HG03159 (cell line): ENCODE measurements around the gene SBF2.
"Not testable (repeated sequence)": the region's sequence is repeated elsewhere in the genome, so short reads cannot be mapped to it uniquely, and the experiment has no call there.

Experiments
- ATAC-seq: cut with Tn5 transposase; IDR thresholded peaks from one replicate; pipeline ENCODE4 v1.9.1; 2021; ENCODE audit warnings: mild to moderate bottlenecking, moderate library complexity; ENCODE audit not compliant: unreplicated experiment

Gene SBF2

DNA sequence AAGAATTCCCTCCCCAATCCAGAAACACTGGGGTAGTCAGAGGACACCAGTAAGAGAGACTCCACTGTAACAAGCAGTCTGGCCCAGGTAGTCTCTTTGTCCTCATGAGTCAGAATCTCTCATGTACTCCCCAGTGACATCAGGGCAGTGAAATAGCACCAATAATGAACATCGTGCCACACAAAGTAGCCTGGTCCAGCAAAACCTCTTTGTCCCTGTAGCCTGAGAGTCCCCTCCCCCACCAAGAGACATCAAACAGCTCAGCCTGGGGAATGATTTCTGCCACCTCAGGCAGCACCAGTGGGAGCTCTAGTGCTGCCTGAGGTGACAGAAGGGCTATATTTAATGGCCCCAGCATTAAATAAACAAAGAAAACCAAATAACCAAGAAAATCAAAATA is 88.1 kb downstream of the SBF2 start:
- no peak for ATAC-seq

DNA sequence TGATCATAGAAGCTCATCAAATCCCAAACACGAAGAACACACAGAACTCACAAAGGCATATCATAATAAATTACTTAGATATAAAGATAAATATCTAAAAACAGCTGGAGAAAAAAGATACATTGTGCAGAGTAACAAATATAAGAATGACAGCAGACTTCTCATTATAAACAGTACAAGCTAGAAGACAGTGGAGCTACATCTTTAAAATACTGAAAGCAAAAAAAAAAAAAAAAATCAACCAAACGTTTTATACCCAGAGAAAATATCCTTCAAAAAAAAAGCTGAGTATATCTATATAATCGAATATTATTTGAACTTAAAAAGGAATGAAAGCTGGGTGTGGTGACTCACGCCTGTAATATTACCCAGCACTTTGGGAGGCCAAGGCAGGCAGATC is 90.0 kb downstream of the SBF2 start:
- ATAC-seq, result no peak

DNA sequence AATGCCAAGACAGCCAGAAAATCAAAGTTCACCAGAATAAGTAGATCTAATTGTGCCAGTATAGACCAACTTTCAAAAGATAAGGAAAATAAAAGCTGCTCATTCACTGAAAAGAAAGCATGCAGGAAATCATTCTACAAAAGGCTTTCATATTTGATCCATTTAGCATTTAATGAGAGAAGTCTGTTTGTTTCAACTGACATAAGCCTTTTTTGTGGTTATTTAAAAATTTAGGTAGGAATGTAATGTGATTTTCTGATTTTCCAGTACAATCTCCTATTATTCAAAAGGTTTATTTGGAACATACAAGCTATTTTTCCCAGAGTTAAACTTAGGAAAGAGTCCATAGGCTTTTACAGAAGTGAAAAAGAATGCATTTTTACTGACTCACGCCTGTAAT is 92.7 kb downstream of the SBF2 start:
- no peak for ATAC-seq

DNA sequence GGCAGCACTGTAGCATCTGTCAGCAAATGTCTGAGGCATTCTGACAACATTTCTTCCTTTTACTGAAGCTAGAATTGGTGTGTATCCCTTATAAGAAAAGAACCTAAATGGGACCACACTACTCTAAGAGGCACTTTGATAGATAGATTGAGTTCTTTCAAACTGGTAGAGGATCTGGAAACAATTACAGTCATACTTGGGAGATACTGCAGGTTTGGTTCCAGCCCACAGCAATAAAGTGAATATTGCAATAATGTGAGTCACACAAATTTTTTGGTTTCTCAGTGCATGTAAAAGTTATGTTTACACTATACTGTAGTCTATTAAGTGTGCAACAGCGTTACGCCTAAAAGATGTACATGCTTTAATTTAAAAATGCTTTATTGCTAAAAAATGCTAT is 96.9 kb downstream of the SBF2 start:
- no peak for ATAC-seq

DNA sequence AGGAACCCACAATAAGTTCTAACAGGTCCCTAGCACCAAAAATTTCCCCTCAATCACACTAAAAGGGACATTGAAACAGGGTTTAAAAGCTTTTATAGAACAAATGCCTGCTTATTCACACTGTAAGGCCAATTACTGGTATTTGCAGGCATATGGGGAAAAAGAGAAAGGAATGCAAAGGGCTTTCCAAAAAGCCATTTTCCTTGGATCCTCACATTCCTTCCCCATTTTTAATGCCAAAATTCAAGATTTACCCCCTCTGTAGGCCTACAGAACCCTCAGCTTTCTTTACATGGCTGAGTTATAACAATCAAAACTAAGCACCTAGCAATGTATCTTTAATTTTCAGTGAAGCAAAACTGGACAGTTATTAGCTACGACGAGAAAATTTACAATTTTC is 102.0 kb downstream of the SBF2 start:
- ATAC-seq, result no peak

DNA sequence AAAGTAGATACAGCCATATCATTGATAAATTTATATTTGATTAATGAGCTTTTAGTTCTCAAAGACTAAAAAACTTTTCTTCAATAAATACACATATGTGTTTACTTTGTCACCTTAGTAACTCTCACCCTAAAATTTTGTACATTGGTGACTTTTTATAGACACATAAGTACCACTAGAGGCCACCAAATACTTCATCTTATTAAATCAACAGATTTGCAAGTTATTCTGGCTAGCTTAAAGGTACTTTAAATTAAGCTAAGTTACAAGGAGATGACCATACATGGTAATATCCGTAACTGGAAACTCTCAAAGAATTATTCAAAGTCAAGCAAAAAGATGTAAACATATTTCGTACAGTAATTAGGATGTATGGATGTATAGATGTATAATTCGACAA is 112.2 kb downstream of the SBF2 start:
- no peak for ATAC-seq

DNA sequence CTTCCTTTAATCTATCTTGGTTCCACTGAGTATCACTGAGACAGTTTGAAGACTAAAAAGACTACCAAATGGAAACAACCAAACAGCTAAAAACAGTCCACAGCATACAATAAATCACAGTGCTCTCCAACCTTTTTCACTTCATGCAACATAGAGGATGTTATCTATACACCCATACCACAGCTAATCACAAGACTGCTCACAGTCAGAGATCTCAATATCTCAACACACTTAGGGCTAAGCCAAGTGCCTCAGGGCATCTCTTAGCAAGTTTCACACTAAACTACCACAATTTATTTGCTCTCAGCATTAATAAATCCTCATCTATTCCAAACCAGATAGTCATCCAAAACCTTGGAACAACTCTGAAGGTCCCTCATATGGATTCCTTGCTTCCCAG is 129.4 kb downstream of the SBF2 start:
- ATAC-seq, result no peak

DNA sequence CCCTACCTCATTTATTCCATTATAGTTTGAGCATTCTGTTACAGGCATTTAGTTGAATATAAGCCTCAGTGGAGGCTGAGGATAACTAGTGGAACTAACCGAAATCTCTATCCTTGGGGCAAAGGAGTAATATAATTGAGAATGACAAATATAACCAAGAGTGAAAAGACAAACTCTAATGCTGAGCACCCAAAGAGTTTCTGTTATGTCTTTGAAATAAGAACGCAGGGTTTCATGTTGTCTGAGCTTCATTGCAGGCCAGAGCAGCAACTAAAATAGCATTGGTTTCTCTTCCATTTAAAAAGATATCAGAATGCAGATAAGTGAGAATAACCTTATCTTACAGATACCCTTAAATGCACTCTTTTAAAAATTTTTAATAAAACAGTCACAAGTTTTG is 131.8 kb downstream of the SBF2 start:
- no peak for ATAC-seq

DNA sequence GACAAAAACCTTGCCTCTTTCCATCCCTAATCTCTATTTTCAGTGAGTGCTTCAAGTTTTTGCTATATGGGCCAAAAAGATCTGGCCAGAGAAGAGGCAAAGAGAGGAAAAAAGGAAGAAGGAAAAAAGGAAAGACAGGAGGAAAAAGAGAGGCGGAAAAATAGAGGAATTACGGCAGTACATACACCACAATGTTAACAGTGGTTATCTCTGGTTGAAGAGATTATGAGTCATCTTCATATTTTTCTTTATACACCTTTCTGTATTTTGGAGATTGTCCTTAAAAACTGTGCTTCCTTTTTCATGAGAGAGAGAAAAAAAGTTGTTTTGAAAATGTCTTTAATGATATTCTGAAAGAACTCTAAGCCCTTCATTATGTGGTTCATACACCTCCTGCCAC is 133.7 kb downstream of the SBF2 start:
- no peak for ATAC-seq

DNA sequence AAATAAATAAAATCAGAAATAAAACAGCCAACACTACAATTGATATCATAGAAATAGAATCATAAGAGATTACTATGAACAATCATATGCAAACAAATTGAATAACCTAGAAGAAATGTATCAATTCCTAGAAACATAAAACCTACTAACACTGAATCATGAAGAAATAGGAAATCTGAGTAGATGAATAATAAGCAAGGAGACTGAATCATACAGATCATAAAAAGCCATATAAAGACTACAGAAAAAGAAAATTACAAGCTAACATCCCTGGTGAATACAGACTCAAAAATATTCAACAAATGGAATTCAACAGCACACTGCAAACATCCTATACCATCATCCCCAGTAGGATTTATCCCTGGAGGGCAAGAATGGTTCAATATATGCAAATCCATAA is 135.6 kb downstream of the SBF2 start:
- no peak for ATAC-seq

DNA sequence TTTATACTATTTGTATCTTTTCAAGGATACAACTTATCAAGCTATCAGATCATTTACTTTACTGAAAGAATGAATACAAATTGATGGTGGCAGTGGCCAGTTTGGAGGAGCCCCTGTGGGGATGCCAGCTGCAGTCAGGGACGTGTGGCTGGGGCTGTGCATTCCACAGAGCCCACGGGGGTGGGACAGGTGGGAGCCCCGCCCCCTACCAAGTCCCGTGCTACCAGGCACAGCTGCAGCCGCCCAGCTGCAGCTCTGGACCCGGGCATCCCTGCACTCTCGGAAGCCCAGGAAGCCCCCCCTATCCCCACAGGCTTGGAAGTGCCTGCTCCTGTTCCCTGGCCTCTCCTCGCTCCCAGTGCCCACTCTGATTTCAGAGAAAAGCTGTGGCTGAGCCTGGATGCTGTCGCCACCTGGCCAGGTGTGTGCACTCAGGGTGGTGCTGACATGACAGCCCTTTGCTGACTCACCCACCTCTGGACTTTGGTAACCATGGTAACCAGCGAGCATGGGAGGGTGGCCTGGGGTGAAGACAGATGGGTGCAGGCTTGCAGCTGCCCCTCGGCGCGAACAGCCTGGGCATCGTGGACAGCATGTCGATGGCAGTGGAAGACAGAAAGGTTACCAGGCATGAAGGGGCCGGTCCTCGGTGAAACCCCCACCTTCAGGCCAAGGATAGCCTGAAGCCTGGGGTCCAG is 138.1 kb downstream of the SBF2 start:
- no peak for ATAC-seq

DNA sequence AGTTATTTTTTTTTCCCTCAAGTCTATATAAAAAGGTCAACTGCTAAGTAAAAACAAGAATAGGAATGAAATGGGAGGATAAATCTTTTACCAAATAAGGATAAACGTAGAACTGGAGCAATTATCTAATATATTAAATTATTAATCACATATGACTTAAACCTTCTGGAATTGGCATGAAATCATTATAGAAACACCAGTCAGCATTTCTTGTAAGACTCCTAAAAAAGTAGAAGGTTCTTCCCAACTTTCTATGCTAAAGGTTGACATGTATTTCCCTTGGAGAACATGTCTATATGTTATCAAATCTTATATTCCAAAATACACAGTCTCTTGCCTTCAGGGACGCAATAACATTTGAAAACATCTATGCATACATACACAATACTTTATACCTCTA is 143.2 kb downstream of the SBF2 start:
- ATAC-seq, result no peak

DNA sequence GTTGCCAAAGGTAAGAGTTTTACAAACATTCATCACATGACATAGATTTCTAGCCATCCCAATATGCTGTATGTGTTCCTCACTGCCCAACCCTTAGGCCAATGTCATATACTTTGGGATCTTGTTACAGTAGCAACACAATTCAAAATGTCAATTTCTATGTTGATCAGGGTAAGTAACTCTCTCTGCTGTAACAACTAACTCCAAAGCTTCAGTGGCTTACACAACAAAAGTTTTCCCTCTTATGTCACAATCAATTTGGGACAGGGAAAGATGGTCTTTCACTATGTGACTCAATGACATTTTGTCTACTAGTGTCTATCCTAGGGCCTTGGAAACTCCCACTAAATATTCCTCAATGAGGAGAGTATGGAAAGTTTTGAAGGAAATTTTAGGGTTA is 144.5 kb downstream of the SBF2 start:
- no peak for ATAC-seq

DNA sequence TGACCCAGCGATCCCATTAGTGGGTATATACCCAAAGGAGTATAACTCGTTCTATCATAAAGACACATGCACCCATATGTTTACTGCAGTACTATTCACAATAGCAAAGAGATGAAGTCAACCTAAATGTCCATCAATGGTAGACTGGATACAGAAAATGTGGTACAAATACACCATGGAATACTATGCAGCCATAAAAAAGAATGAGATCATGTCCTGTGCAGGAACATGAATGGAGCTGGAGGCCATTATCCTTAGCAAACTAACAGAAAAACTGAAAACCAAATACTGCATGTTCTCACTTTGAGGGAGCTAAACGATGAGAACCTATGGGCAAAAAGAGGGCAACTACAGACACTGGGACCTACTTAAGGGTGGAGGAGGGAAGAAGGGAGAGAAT is 146.8 kb downstream of the SBF2 start:
- ATAC-seq, result no peak

DNA sequence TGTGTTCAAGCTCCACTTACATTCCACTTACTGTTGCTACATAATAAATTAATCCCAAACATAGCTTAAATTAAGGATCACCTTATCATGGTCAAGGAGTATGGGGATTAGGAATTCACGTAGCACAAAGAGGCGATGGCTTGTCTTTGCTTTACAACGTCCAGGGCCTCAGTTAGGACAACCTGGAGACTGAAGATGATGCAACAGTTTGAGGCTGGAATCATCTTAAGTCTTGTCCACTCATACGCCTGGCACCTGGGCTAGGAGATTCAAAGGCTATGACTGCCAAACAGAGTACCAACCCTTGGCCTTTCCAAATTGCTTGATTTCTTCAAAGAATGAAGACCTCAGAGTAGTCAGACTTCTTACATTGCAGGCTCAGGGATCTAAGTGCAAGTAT is 149.1 kb downstream of the SBF2 start:
- ATAC-seq, result no peak

DNA sequence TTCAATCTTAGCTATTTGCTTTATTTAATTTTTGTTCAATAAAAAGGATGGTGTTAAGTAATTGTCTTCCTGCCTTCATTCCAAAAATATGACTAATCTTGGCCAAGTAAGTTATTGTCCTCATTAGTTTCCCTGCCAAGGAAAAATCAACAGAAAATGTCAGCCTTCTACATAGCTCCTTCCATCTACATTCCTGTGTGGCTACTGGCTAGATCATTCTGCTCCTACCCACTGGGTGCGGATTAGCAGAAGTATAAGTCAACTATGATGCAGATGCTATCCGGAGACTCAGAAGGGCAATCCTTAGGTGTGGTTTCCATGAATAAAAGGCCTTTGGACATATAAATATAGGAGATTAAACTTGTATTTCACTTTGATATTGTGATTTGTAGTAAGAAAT is 154.4 kb downstream of the SBF2 start:
- ATAC-seq, result no peak

DNA sequence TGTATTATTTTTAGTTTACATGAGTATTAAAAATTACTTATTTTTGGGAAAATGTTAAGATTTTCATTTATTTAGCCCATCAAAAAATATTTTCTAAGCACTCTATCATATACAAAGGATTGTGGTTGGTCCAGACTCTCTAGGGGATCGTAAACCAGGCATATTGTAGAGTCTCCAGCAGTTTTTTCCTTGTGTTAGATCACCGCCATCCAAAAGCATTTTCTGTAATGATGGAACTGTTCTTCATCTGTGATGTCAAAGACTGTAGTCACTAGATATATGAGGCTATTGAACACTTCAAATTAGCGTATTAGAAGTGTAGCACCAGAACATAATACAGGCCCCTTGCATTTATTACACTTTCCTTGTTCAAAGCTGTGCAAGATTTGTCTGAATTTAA is 154.9 kb downstream of the SBF2 start:
- ATAC-seq, result no peak

DNA sequence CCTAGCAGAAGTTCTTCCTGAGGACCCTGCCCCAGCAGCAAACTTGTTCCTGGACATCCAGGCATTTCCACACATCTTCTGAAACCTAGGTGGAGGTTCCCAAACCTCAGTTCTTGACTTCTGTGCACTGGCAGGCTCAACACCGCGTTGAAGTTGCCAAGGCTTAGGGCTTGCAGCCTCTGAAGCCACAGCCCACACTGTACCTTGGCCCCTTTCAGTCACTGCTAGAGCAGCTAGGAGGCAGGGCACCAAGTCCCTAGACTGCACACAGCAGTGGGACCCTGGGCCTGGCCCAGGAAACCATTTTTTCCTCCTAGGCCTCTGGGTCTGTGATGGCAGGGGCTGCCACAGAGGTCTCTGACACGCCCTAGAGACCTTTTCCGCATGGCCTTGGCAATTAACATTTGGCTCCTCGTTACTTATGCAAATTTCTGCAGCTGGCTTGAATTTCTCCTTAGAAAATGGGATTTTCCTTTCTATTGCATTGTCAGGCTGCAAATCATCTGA is 159.0 kb downstream of the SBF2 start:
- no peak for ATAC-seq

DNA sequence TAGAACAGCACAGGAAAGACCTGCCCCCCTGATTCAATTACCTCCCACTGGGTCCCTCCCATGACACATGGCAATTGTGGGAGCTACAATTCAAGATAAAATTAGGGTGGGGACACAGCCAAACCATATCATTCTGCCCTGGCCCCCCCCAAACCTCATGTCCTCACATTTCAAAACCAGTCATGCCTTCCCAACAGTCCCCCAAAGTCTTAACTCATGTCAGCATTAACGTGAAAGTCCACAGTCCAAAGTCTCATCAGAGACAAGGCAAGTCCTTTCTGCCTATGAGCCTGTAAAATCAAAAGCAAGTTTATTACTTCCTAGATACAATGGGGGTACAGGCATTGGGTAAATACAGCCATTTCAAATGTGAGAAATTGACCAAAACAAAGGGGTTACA is 159.8 kb downstream of the SBF2 start:
- not testable (repeated sequence) for ATAC-seq

DNA sequence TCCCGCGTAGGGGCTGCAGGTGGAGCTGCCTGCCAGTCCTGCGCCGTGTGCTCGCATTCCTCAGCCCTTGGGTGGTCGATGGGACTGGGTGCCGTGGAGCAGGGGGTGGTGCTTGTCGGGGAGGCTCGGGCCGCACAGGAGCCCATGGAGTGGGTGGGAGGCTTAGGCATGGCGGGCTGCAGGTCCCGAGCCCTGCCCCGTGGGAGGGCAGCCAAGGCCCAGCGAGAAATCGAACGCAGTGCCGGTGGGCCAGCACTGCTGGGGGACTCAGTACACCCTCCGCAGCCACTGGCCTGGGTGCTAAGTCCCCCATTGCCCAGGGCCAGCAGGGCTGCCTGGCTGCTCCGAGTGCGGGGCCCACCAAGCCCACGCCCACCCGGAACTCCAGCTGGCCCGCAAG is 160.8 kb downstream of the SBF2 start:
- ATAC-seq, result not testable (repeated sequence)

DNA sequence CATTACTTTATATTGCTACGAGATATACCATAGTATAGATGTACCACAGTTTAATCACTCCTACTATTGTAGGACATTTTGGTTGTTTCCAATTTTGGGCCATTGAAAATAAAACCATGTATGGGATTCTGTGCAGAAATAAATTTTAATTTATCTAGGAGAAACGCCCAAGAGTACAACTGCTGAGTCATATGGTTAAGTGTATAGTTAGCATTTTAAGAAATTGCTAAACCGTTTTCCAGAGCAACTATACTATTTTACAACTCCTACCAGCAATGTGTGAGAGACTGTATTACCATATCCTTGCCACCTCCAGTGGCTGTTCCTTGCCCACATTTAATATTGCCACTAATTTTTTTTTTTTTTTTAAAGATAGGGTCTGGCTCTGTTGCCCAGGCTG is 163.1 kb downstream of the SBF2 start:
- no peak for ATAC-seq

DNA sequence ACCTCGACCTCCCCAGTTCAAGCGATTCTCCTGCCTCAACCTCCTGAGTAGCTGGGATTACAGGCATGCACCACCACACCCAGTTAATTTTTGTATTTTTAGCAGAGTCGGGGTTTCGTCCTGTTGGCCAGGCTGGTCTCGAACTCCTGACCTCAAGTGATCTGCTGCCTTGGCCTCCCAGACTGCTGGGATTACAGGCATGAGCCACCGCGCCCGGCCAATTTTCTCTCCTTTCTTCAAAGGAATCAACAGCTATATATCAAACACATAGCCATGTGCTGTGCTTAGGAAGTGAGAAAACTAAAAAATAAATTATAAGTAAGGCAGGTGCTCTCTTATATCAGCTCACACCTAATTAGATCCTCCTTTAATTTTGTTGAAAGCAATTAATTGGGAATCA is 164.8 kb downstream of the SBF2 start:
- not testable (repeated sequence) for ATAC-seq

DNA sequence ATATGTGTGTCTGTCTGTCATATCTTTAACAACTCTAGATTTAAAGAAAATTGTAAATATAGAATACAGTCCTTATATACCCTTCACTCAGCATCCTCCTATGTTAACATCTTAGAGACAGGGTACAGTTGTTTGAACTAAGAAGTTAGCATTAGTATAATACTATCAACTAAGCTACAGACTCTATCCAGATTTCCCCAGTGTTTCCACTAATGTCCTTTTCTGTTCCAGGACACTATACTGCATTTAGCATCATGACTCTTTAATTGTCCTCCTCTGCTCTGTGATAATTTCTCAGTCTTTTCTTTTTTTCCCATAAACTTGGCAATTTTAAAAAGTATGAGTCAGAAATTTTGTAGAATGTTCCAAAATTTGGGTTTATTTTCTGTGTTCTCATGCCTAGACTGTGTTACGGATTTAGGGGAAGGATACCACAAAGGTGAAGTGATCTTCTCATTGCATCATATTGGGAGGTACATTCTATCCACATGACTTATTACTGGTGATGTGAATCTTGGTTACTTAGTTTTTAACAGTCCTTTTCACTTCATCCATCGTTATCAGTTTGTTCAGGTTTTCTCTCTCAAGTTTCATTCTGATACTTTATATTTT is 168.4 kb downstream of the SBF2 start:
- ATAC-seq, result no peak
